Breast epithelium (tissue), 3 donors: ENCODE results near the gene DMRTB1.

ENCODE experiments used
- POLR2A ChIP-seq: fragments of 450-650 bp; IDR thresholded peaks from one replicate; pipeline ENCODE4 v1.6.1; 2016; ENCODE audit warnings: antibody characterized with exemption, mild to moderate bottlenecking, moderate library complexity
- POLR2AphosphoS5 ChIP-seq, 3 donors: sonication (generic); formaldehyde crosslinking; IDR thresholded peaks; one replicate each; pipeline ENCODE4 v1.6.1; 2017; ENCODE audit warnings: antibody characterized with exemption in 3 of 3
- TF ChIP-seq, protein P1 (sequence below), 3 donors: fragments of 450-650 bp; IDR thresholded peaks; one replicate each; pipeline ENCODE4 v1.5.1; 2016 to 2017; ENCODE audit warnings: antibody characterized with exemption in 3 of 3, mild to moderate bottlenecking in 3 of 3, moderate library complexity in 3 of 3

DNA sequence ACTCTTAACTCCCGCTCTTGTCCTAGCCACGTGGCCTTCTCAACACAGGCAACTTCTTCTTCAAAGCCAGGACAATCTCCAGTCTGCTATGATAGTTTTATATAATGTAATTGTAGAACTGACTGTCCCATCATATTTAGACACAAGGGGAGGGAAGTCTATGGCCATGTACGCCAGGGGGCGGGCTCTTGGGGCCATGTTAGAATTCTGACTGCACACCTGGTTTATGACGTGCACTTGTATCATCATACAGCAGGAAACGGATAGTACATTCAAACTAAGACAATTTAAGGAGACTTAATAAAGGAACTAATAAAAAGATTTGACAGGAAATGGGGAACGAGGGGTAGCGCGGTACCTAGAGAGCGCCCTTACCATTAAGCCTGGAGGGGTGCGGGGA, 21.5 kb downstream of the DMRTB1 start:
- TF ChIP-seq POLR2AphosphoS5 (IDR thresholded peaks at IDR 0.05): no peak
- TF ChIP-seq, protein P1, sequence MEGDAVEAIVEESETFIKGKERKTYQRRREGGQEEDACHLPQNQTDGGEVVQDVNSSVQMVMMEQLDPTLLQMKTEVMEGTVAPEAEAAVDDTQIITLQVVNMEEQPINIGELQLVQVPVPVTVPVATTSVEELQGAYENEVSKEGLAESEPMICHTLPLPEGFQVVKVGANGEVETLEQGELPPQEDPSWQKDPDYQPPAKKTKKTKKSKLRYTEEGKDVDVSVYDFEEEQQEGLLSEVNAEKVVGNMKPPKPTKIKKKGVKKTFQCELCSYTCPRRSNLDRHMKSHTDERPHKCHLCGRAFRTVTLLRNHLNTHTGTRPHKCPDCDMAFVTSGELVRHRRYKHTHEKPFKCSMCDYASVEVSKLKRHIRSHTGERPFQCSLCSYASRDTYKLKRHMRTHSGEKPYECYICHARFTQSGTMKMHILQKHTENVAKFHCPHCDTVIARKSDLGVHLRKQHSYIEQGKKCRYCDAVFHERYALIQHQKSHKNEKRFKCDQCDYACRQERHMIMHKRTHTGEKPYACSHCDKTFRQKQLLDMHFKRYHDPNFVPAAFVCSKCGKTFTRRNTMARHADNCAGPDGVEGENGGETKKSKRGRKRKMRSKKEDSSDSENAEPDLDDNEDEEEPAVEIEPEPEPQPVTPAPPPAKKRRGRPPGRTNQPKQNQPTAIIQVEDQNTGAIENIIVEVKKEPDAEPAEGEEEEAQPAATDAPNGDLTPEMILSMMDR (IDR thresholded peaks at IDR 0.05): no peak
- no peak for TF ChIP-seq POLR2A
